Thyroid gland (tissue), 4 donors: ENCODE data around the gene TLCD4. TPM values are rescaled to one million over a fixed set of nuclear protein-coding genes. Genes with fewer than 3 reads are reported as not detected.

Experiments
- DNase-seq, 2 donors: peaks; one replicate each; pipeline ENCODE4 v3.0.0-alpha.2; 2019
- H3K27ac ChIP-seq, 3 donors: fragments of 200-600 bp; sonication (generic); 1 replicate in 2 of 3; 2 replicates in 1 of 3; pipeline ENCODE4 v1.5.1; 2016 to 2019; ENCODE audit warnings: mild to moderate bottlenecking in 1 of 3, moderate library complexity in 1 of 3
- H3K27me3 ChIP-seq: fragments of 200-600 bp; sonication (generic); one replicate; pipeline ENCODE4 v1.5.1; 2019
- H3K36me3 ChIP-seq, 2 donors: fragments of 200-600 bp; sonication (generic); one replicate each; pipeline ENCODE4 v1.5.1; 2016 to 2019
- H3K4me1 ChIP-seq, 2 donors: fragments of 200-600 bp; sonication (generic); one replicate each; pipeline ENCODE4 v1.5.1; 2017 to 2019
- H3K4me3 ChIP-seq, 3 donors: fragments of 200-600 bp; sonication (generic); replicated peaks in 1 of 3; 1 replicate in 2 of 3; 2 replicates in 1 of 3; pipeline ENCODE4 v1.5.1; 2016; ENCODE audit warnings: mild to moderate bottlenecking in 1 of 3
- H3K9me3 ChIP-seq: fragments of 200-600 bp; sonication (generic); one replicate; pipeline ENCODE4 v1.5.1; 2017
- POLR2A ChIP-seq, 2 donors: fragments of 450-650 bp; IDR thresholded peaks; one replicate each; pipeline ENCODE4 v1.6.1; 2017; ENCODE audit warnings: antibody characterized with exemption in 2 of 2, mild to moderate bottlenecking in 2 of 2, moderate library complexity in 1 of 2
- WGBS, 2 donors: methylation state at CpG; one replicate each; pipeline ENCODE4 v1.1.5; 2017; 5-methylcytosine and 5-hydroxymethylcytosine counted together
- intact Hi-C: fragments of 100-400 bp; cut with DNase I; formaldehyde crosslinking; loops from one replicate; pipeline ENCODE4 v1.15.1; 2023
- total RNA-seq, 4 donors: library from RNA; depleted of rRNA; stranded (reverse); fragments of >200 nt; gene quantifications; one replicate each; pipeline ENCODE4 v1.2.3, GENCODE V29; 2016
- TF ChIP-seq, protein P1 (sequence below), 6 experiments: fragments of 200-600 bp in 3 of 6; fragments of 450-650 bp in 3 of 6; sonication (generic) in 3 of 6; IDR thresholded peaks; one replicate each; pipeline ENCODE4 v1.5.1; 2016 to 2019; ENCODE audit warnings: antibody characterized with exemption in 6 of 6, mild to moderate bottlenecking in 2 of 6, inconsistent platforms in 1 of 6, moderate library complexity in 1 of 6

Gene TLCD4
- total RNA-seq, 4 donors from 2014 or later: 12.6 to 30.6 (median 24.0) TPM

- H3K4me3 ChIP-seq: no peak overlapping the region
- H3K36me3 ChIP-seq: no peaks in the 10 kb centered on the region
- peaks cover 0 to 9% of the 10 kb centered on the region in 2 donors for H3K4me1 ChIP-seq
- DNase-seq: no peak
- 93 to 95% methylated on average over 3 of the region's 3 CpGs for WGBS, 2 donors
- H3K27me3 ChIP-seq: no peaks in the 10 kb centered on the region
- H3K9me3 ChIP-seq: no peaks in the 10 kb centered on the region
- intact Hi-C loops: no loop called here
- no peak overlapping the region for H3K27ac ChIP-seq
- no peak for TF ChIP-seq POLR2A (IDR thresholded peaks at IDR 0.05)
- TF ChIP-seq, protein P1, sequence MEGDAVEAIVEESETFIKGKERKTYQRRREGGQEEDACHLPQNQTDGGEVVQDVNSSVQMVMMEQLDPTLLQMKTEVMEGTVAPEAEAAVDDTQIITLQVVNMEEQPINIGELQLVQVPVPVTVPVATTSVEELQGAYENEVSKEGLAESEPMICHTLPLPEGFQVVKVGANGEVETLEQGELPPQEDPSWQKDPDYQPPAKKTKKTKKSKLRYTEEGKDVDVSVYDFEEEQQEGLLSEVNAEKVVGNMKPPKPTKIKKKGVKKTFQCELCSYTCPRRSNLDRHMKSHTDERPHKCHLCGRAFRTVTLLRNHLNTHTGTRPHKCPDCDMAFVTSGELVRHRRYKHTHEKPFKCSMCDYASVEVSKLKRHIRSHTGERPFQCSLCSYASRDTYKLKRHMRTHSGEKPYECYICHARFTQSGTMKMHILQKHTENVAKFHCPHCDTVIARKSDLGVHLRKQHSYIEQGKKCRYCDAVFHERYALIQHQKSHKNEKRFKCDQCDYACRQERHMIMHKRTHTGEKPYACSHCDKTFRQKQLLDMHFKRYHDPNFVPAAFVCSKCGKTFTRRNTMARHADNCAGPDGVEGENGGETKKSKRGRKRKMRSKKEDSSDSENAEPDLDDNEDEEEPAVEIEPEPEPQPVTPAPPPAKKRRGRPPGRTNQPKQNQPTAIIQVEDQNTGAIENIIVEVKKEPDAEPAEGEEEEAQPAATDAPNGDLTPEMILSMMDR (IDR thresholded peaks at IDR 0.05): no peak
Observed at GRCh38 chr1:95126366-95126765, 9.2 kb downstream of the TLCD4 start.

GRCh38 chr1:95126846-95127245 is 9.7 kb downstream of the TLCD4 start:
- TF ChIP-seq, protein P1 (IDR thresholded peaks at IDR 0.05): no peak
- no peak for TF ChIP-seq POLR2A (IDR thresholded peaks at IDR 0.05)
- H3K36me3 ChIP-seq: no peaks in the 10 kb centered on the region
- no peak for DNase-seq
- no peak overlapping the region for H3K4me3 ChIP-seq
- intact Hi-C loops: no loop called here
- H3K4me1 ChIP-seq: peaks cover 0 to 9% of the 10 kb centered on the region in 2 donors
- 89 to 95% methylated on average over 4 of the region's 4 CpGs for WGBS, 2 donors
- H3K27ac ChIP-seq: no peak overlapping the region
- no peaks in the 10 kb centered on the region for H3K27me3 ChIP-seq
- no peaks in the 10 kb centered on the region for H3K9me3 ChIP-seq

- 91 to 93% methylated on average over 1 of the region's 1 CpG for WGBS, 2 donors
- Histone ChIP-seq H3K4me3 (no peak overlapping the region), H3K36me3 (no peaks in the 10 kb centered on the region), H3K9me3 (no peaks in the 10 kb centered on the region), H3K27me3 (no peaks in the 10 kb centered on the region), H3K4me1 (peaks cover 0 to 9% of the 10 kb centered on the region in 2 donors), H3K27ac (no peak overlapping the region)
- intact Hi-C loops: no loop called here
- TF ChIP-seq POLR2A (IDR thresholded peaks at IDR 0.05): no peak
- TF ChIP-seq, protein P1 (IDR thresholded peaks at IDR 0.05): no peak
- peak in 1 of 2 donors; percentile 5 for DNase-seq
Observed at GRCh38 chr1:95127380-95127779, 10.2 kb downstream of the TLCD4 start.

DNA sequence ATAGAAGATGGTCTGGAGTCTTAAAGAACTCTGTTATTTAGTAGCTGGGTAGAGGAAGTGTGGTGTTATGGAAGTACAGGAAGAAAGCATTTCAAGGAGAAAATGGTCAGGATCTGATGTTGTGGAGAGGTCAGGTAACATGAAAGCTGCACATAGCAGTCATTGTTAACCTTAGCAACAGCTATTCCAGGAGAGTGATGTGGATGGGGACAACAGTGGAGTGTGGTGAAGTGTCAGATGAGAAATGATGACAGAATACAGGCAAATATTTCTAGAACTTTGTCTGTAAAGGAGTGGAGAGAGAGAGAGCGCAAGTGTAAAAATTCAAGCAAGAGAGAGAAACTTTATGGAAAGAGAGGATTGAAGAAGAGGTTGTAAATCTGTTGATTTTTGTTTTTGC is 15.6 kb downstream of the TLCD4 start:
- Histone ChIP-seq H3K4me3 (no peak overlapping the region), H3K4me1 (no peaks in the 10 kb centered on the region), H3K27ac (no peak overlapping the region), H3K27me3 (no peaks in the 10 kb centered on the region), H3K36me3 (no peaks in the 10 kb centered on the region), H3K9me3 (no peaks in the 10 kb centered on the region)
- 93 to 96% methylated on average over 1 of the region's 1 CpG for WGBS, 2 donors
- TF ChIP-seq, protein P1 (IDR thresholded peaks at IDR 0.05): no peak
- no peak for TF ChIP-seq POLR2A (IDR thresholded peaks at IDR 0.05)
- DNase-seq: no peak
- intact Hi-C loops: no loop called here

DNA sequence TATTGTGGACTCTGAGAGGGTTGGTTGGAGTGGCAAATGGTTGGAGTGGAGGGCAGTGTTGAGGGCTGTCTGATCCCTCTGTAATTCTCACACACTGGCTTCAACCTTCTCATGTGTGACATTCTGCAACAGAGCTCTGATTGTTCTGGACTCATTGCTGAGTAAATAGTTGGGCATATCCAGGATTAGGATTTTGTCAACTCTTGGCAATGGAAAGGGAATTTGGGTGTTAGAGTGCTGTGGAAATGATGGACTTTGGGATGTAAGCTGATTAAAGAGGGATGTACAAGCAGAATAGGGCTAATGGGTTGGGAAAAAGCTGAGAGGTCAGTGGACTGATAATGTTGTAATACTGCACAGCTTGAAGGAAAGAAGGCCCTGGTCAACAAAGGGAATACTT is 16.5 kb downstream of the TLCD4 start:
- no peak for DNase-seq
- Histone ChIP-seq H3K9me3 (no peaks in the 10 kb centered on the region), H3K36me3 (no peaks in the 10 kb centered on the region), H3K4me1 (no peaks in the 10 kb centered on the region), H3K4me3 (no peak overlapping the region), H3K27me3 (no peaks in the 10 kb centered on the region), H3K27ac (no peak overlapping the region)
- intact Hi-C loops: no loop called here
- TF ChIP-seq, protein P1 (IDR thresholded peaks at IDR 0.05): no peak
- TF ChIP-seq POLR2A (IDR thresholded peaks at IDR 0.05): no peak
